HL-60 (cell line): ENCODE data around the gene RAB31.

Experiments
- DNase-seq, 2 experiments: peaks; one replicate each; pipeline ENCODE4 v3.0.0-alpha.2; 2010 to 2020; ENCODE audit warnings: low read depth in 1 of 2, low spot score in 1 of 2
- H3K27ac ChIP-seq: fragments of 250-450 bp; sonication (Bioruptor Pico); replicated peaks from 2 replicates; pipeline ENCODE4 v1.5.1; 2020; ENCODE audit warnings: mild to moderate bottlenecking, moderate library complexity
- H3K27me3 ChIP-seq: fragments of 250-450 bp; sonication (Bioruptor Pico); 2 replicates; pipeline ENCODE4 v1.5.1; 2021; ENCODE audit warnings: mild to moderate bottlenecking, moderate library complexity; ENCODE audit not compliant: insufficient read depth, poor library complexity, severe bottlenecking
- H3K4me3 ChIP-seq: replicated peaks from 2 replicates; pipeline ENCODE4 v1.5.1; 2011; ENCODE audit warnings: mild to moderate bottlenecking, control low read depth, low read length; ENCODE audit not compliant: insufficient read depth
- CTCF ChIP-seq: IDR thresholded peaks from one replicate; pipeline ENCODE4 v1.5.1; 2011; ENCODE audit warnings: low read length, control low read depth, inconsistent platforms; ENCODE audit not compliant: insufficient read depth
- GABPA ChIP-seq: IDR thresholded peaks from 2 replicates; pipeline ENCODE4 v1.6.1; 2012; ENCODE audit warnings: low read depth
- POLR2AphosphoS5 ChIP-seq: IDR thresholded peaks from 2 replicates; pipeline ENCODE4 v1.6.1; 2012; ENCODE audit warnings: low read depth
- SPI1 ChIP-seq: IDR thresholded peaks from 2 replicates; pipeline ENCODE4 v1.6.1; 2012; ENCODE audit warnings: low read depth, mild to moderate bottlenecking, borderline replicate concordance
- TF ChIP-seq, protein P1 (sequence below): IDR thresholded peaks from 2 replicates; pipeline ENCODE4 v1.6.1; 2012; ENCODE audit warnings: low read depth; ENCODE audit not compliant: insufficient replicate concordance

RAB31 gene

GRCh38 chr18:9796011-9796410 is 87.9 kb downstream of the RAB31 start:
- H3K27ac ChIP-seq = no peak overlapping the region
- no peak overlapping the region for H3K4me3 ChIP-seq
- H3K27me3 ChIP-seq = no peaks in the 10 kb centered on the region
- no peak for DNase-seq
- TF ChIP-seq CTCF (no peak), GABPA (no peak), SPI1 (no peak), POLR2AphosphoS5 (no peak)
- TF ChIP-seq, protein P1, sequence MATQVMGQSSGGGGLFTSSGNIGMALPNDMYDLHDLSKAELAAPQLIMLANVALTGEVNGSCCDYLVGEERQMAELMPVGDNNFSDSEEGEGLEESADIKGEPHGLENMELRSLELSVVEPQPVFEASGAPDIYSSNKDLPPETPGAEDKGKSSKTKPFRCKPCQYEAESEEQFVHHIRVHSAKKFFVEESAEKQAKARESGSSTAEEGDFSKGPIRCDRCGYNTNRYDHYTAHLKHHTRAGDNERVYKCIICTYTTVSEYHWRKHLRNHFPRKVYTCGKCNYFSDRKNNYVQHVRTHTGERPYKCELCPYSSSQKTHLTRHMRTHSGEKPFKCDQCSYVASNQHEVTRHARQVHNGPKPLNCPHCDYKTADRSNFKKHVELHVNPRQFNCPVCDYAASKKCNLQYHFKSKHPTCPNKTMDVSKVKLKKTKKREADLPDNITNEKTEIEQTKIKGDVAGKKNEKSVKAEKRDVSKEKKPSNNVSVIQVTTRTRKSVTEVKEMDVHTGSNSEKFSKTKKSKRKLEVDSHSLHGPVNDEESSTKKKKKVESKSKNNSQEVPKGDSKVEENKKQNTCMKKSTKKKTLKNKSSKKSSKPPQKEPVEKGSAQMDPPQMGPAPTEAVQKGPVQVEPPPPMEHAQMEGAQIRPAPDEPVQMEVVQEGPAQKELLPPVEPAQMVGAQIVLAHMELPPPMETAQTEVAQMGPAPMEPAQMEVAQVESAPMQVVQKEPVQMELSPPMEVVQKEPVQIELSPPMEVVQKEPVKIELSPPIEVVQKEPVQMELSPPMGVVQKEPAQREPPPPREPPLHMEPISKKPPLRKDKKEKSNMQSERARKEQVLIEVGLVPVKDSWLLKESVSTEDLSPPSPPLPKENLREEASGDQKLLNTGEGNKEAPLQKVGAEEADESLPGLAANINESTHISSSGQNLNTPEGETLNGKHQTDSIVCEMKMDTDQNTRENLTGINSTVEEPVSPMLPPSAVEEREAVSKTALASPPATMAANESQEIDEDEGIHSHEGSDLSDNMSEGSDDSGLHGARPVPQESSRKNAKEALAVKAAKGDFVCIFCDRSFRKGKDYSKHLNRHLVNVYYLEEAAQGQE = no peak

GRCh38 chr18:9796935-9797549 is 88.9 kb downstream of the RAB31 start:
- Histone ChIP-seq H3K27ac (no peak overlapping the region), H3K4me3 (no peak overlapping the region), H3K27me3 (no peaks in the 10 kb centered on the region)
- DNase-seq = no peak
- TF ChIP-seq POLR2AphosphoS5 = no peak
- TF ChIP-seq GABPA = no peak
- TF ChIP-seq, protein P1 = no peak
- TF ChIP-seq CTCF = no peak
- no peak for TF ChIP-seq SPI1

GRCh38 chr18:9802175-9803062 is 94.3 kb downstream of the RAB31 start:
- Histone ChIP-seq H3K27ac (no peak overlapping the region), H3K27me3 (no peaks in the 10 kb centered on the region), H3K4me3 (no peak overlapping the region)
- DNase-seq = no peak
- no peak for TF ChIP-seq POLR2AphosphoS5
- TF ChIP-seq GABPA = no peak
- no peak for TF ChIP-seq CTCF
- no peak for TF ChIP-seq SPI1
- TF ChIP-seq, protein P1 = no peak
